Kidney (tissue), 14 donors: ENCODE measurements around the gene C18orf63. TPM values are rescaled to one million over a fixed set of nuclear protein-coding genes. Genes with fewer than 3 reads are reported as not detected.

ENCODE experiments used
- DNase-seq, 5 donors: peaks; one replicate each; pipeline ENCODE4 v3.0.0-alpha.2; 2013 to 2020
- FAIRE-seq: peaks from 2 replicates; lab custom pipeline; 2012; peaks lifted over from hg19 to GRCh38; lab: Jason Lieb, UNC
- H3K27ac ChIP-seq, 2 donors: one replicate each; pipeline ENCODE4 v1.7.0; 2013; ENCODE audit warnings: low read depth in 2 of 2, low read length in 2 of 2, inconsistent platforms in 1 of 2
- H3K27me3 ChIP-seq: one replicate; pipeline ENCODE4 v1.7.1; 2013; ENCODE audit warnings: low read length, inconsistent platforms; ENCODE audit not compliant: control insufficient read depth, insufficient read depth
- H3K36me3 ChIP-seq, 3 donors: one replicate each; pipeline versions ENCODE4 v1.7.0 to v1.7.1; 2013; ENCODE audit warnings: low read length in 3 of 3, control low read depth in 1 of 3, inconsistent platforms in 1 of 3; ENCODE audit not compliant: insufficient read depth in 3 of 3, control insufficient read depth in 2 of 3
- H3K4me1 ChIP-seq, 3 donors: one replicate each; pipeline versions ENCODE4 v1.7.0 to v1.7.1; 2013; ENCODE audit warnings: low read length in 3 of 3, inconsistent platforms in 1 of 3, low read depth in 1 of 3; ENCODE audit not compliant: control insufficient read depth in 2 of 3, insufficient read depth in 2 of 3
- H3K4me3 ChIP-seq, 3 donors: one replicate each; pipeline versions ENCODE4 v1.7.0 to v1.8.1; 2013; ENCODE audit warnings: low read length in 3 of 3, control low read depth in 1 of 3, inconsistent platforms in 1 of 3
- H3K9ac ChIP-seq, 3 donors: one replicate each; pipeline versions ENCODE4 v1.7.0 to v1.7.1; 2013; ENCODE audit warnings: low read length in 3 of 3, control low read depth in 1 of 3, inconsistent platforms in 1 of 3
- H3K9me3 ChIP-seq, 3 donors: one replicate each; pipeline versions ENCODE4 v1.7.0 to v1.7.1; 2013; ENCODE audit warnings: low read length in 3 of 3, control low read depth in 1 of 3, inconsistent platforms in 1 of 3; ENCODE audit not compliant: control insufficient read depth in 2 of 3, insufficient read depth in 1 of 3
- intact Hi-C: fragments of 100-400 bp; cut with DNase I; formaldehyde crosslinking; loops from one replicate; pipeline ENCODE4 v1.11.1; 2022
- polyA plus RNA-seq: library from polyadenylated mRNA; stranded (reverse); fragments of 350-450 nt; fragmentation: Illumina TruSeq; extraction: RNeasy Lipid Tissue Mini Kit (QIAGEN cat#74804); gene quantifications from one replicate; pipeline ENCODE4 v1.2.3, GENCODE V29; 2014; ENCODE audit warnings: low read depth, low replicate concordance; ENCODE audit not compliant: insufficient read depth
- total RNA-seq: library from RNA; stranded (reverse); fragmentation: NEBNext Ultra II Directional; extraction: Animal tissue kit (Norgen Biotek cat#: 25700); gene quantifications from one replicate; pipeline ENCODE4 v1.2.1, GENCODE V29; 2021
- TF ChIP-seq, protein P1 (sequence below): IDR thresholded peaks from 3 replicates; pipeline ENCODE4 v1.5.1; 2012; ENCODE audit warnings: mild to moderate bottlenecking, moderate library complexity, borderline replicate concordance; ENCODE audit not compliant: insufficient read depth; ENCODE audit errors: extremely low read depth
- donor health status: control.
- donor health status: control.
- donor health status: control.
- donor health status: control.
- donor health status: control.
- donor health status: DM: yes; HTN: yes; CAD: no.
- donor health status: Normal renal cell carcinoma (clear cell type).

Gene C18orf63
- total and polyA plus RNA-seq, 2 donors from 2014 or later = not detected

DNA sequence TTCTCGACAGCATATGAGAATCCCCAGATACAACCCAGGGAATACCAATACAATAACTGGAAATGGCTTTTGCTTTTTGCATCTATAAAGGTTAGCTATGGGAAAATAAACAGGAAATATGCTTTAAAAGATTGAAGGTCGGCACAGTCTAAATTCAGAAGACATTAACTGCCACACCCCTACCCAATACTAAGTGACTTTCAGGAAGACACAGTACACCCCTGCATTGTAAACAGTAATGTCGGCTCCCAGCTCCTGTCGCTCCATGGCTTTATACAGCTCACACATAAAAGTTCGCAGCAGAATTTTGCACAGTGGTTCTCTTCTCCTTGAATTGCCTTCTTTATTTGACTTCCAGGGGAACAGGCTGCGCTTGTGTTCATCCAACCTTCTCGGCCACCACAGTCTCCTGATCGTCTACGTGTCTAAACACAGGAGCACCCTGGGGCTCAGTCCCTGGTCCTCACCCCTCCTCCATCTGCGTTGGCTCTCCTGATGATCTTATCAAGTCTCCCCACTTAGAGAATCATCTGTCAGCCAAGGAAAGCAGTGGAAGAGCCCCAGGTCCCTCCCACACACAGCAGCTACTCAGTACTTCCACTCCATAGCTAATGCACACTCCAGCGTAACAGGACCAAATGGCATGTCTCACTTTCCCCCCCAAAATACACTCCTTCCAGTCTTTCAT lies 46.6 kb upstream of the C18orf63 start:
- FAIRE-seq (no peak), DNase-seq (peak in 1 of 5 donors; percentile 75)
- Histone ChIP-seq H3K9me3 (no peaks in the 10 kb centered on the region), H3K9ac (no peak overlapping the region), H3K36me3 (peaks cover 0 to 9% (median 5%) of the 10 kb centered on the region in 3 donors), H3K4me1 (peaks cover 8 to 56% (median 47%) of the 10 kb centered on the region in 3 donors), H3K4me3 (peak overlapping the region in 1 of 3 donors; percentile 17), H3K27me3 (no peaks in the 10 kb centered on the region), H3K27ac (peak overlapping the region; percentile 36 to 45)
- TF ChIP-seq, protein P1, sequence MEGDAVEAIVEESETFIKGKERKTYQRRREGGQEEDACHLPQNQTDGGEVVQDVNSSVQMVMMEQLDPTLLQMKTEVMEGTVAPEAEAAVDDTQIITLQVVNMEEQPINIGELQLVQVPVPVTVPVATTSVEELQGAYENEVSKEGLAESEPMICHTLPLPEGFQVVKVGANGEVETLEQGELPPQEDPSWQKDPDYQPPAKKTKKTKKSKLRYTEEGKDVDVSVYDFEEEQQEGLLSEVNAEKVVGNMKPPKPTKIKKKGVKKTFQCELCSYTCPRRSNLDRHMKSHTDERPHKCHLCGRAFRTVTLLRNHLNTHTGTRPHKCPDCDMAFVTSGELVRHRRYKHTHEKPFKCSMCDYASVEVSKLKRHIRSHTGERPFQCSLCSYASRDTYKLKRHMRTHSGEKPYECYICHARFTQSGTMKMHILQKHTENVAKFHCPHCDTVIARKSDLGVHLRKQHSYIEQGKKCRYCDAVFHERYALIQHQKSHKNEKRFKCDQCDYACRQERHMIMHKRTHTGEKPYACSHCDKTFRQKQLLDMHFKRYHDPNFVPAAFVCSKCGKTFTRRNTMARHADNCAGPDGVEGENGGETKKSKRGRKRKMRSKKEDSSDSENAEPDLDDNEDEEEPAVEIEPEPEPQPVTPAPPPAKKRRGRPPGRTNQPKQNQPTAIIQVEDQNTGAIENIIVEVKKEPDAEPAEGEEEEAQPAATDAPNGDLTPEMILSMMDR = no peak
- intact Hi-C loops = no loop called here

DNA sequence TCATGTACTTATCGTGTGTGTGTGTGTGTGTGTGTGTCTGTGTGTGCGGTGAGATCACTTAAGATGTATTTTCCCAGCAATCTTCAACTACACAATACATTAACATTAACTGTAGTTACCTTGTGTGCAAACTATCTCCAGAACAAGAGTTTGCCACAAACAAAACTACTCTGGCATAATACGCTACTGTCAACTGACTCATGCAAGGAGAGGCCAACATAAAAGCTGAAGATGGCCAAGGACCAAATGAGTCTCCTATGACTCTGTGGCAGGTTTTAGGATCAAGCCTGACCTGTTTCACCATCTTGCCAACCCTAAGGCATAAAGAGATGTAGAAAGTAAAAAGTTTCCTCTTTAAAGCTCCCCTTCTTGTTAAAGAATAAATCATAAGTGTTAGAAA lies 44.0 kb upstream of the C18orf63 start:
- H3K9me3 ChIP-seq = no peaks in the 10 kb centered on the region
- no peaks in the 10 kb centered on the region for H3K27me3 ChIP-seq
- FAIRE-seq (no peak), DNase-seq (no peak)
- H3K4me1 ChIP-seq = peaks cover 8 to 57% (median 52%) of the 10 kb centered on the region in 3 donors
- intact Hi-C loops = no loop called here
- H3K4me3 ChIP-seq = no peak overlapping the region
- TF ChIP-seq, protein P1 = no peak
- H3K9ac ChIP-seq = no peak overlapping the region
- H3K36me3 ChIP-seq = peaks cover 0 to 4% (median 0%) of the 10 kb centered on the region in 3 donors
- H3K27ac ChIP-seq = no peak overlapping the region

DNA sequence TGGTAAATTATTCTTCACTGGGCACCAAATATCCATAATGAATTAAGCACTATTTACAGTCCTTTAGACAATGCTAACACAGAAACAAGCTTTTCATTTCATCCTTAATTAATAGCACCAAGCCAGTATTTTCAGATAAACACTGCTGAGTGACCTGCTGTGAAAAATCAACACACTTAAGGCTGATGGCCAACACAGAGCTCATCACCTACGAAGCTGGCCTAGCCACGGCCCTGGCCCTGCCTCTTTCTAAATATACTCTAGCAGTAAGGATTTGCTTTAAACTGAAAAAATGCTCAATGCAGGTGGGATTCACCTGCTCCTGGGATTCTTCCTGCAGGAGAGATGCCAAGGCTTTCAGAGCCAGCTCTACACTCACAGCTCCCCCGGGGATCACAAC lies 42.2 kb upstream of the C18orf63 start:
- Histone ChIP-seq H3K9ac (peak overlapping the region in 1 of 3 donors; percentile 23), H3K9me3 (no peaks in the 10 kb centered on the region), H3K4me3 (no peak overlapping the region), H3K4me1 (peaks cover 8 to 68% (median 57%) of the 10 kb centered on the region in 3 donors), H3K27me3 (no peaks in the 10 kb centered on the region), H3K36me3 (peaks cover 0 to 11% (median 6%) of the 10 kb centered on the region in 3 donors), H3K27ac (peak overlapping the region; percentile 5 to 68)
- FAIRE-seq = no peak
- TF ChIP-seq, protein P1 = no peak
- DNase-seq = no peak
- intact Hi-C loops = no loop called here
